Activated naive CD4-positive, alpha-beta T cell treated with Interleukin-2 at 50 U/mL for 16 hours (primary cell): ENCODE measurements around the gene MIB2.
A peak's percentile ranks its signal among the peaks of the same experiment; 100 is the strongest.

ENCODE experiments used
- DNase-seq: peaks from one replicate; pipeline ENCODE4 v3.0.0-alpha.2; 2020

Gene MIB2

DNA sequence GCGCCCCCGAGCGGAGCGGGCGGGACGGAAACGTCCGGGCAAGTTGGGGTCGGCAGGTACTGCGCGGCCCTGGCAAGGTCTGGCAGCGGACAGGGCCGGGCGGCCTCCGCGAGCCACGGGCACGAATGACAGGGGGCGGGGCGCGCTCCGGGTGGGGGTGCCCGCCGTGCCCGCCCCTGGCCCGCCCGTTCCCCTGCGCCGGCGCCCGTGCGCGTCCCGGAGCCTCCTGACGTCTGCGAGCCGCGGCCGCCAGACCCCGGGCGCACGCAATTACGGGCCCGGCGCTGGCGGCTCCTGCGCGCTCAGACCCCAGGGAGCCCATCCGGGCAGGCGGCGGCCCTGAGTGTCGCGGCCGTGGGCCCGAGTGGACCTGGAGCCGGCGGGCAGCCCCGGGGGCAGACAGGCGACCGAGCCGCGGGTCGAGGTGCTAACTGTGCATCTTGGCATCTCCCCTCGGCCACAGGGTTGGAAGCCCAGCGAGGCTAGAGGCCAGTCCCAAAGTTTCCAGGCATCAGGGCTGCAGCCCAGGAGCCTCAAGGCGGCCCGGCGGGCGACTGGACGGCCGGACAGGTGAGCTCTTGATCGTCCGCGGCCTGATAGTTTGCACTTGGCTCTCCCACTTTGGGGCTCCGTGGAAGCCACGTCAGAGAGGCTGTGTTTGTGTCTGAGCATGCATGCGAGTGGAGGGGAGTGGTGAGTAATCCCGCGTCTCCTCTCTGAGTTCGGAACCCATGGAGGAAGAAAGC is 918 bp downstream of the MIB2 start:
- DNase-seq, result peak; percentile 40

DNA sequence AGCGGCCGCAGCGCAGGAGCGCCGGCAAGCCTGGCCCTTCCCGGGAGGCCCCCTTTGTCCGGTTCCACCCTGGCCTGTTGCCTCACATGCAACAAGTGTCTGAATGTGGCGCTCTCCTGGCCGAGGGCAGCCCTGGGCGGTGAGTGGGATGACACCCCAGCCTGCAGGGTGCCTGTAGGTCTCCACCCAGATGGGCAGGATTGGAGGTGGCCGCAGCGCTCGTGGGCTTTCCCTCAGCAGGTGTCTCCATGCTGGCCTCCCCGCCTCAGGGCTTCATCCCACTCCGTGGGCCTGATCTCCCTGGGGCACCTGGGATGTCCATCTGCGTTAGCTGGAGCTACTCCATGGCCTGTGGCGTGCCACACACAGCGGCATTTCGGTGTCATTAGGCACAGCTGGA is 1.5 kb downstream of the MIB2 start:
- DNase-seq, result no peak

DNA sequence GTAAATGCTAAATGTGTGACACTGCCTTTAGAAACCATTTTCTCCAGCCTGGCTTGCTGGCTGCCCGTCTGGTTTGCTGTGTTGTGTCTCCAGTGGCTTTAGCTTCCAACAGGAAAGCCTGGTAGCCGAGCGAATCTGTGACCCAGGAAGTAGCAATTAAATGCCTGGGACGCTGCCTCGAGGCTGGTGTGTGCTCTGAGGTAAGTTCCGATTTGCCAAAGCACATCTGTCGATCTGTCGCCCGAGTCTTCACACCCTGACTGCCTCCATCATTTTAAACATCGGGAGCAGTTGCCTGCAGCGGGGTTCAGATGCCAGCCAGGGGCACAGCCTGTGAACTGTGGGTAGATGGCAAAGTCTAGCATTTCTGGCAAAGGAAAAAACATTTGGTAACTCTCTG is 2.2 kb downstream of the MIB2 start:
- no peak for DNase-seq

DNA sequence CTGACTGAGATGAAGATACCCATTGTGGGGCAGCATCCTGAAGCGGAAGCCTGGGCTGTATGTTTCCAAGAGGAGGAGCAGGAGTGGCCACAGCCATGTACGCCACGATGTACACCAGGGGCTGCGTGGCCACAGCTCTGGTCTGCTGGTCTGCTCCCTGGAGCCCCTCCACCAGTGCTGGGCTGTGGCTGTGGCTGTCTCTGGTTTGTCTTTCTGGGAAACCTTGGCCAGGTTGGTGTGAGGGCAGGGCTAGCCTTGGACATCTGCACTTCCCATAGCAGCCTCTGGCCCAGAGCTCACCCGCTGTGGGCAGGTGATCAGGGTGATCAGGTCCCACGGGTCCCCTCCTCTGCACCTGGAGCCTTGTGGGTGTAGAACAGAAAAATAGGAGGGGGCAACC is 2.6 kb downstream of the MIB2 start:
- no peak for DNase-seq

DNA sequence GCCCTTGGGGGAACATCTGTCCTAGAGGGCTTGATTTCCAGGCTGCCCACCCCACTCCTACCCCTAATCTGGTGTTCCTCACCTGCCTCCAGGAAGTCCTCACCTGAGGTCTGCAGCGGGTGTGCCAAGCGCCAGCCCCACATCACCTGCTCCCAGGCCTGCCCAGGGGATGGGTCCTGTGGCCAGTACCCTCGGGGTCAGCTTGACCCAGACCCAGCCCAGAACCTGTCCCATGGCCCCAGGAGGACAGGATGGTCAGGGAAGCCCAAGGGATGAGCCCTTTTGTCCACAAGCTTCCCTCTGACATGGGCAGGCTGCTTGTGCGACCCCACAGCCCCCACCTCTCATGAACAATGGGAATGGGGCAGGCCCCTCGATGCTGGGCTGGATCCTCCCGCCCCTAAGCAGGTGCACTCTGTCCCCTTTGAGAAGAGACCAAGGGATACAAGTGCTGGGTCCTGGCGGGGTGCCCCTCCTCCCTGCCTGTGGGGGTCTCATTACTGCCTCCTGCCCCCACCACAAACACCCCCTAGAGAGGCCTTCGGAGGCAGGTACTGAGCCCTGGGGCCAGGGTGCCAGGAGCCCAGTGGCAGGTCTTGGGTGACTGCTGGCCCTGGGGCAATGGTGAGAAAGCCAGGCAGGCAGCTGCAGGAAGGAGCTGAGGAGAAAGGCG is 3.2 kb downstream of the MIB2 start:
- no peak for DNase-seq

GRCh38 chr1:1619917-1620361 is 4.6 kb downstream of the MIB2 start:
- no peak for DNase-seq

- DNase-seq, result no peak
Observed at GRCh38 chr1:1620433-1621139, 5.3 kb downstream of the MIB2 start.

DNA sequence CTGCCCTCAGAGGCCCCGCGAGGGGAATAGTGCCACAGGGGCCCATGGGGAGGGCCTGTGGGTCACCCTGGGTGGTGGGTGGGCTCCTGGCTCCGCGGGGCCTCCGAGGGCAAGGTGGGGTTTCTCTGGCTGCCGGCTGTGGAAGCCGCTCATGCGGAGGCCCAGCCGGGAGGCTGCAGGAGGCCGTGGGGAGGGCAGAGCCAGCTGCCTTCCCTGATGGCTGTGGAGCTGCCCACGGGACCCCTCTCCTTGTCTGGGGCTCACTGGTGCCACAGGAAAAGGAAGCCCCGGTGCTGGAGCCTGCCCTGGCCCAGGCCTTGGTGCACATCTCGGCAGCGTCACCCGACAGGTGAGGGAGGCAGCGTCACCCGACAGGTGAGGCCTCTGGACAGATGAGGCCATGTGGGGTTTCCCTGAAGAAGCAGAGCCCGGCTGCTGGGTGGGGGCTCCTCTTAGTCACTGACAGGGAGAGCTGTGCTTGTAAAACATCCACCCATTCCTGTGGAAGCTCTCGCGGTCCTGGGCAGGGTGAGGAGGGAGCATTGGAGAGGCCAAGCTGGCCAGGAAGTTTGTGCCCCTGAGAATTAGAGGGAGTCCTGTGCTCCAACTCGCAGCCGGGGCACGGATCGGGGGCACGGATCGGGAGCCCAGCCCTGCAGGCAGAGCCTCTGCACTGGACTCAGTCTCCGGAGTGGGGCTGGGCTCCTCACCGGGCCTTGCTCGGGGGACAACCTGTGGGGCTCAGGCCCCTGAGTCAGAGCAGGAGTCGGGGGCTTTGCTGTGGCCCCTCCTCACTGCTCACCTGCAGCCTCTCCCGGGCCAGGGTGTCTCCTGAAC is 6.1 kb downstream of the MIB2 start:
- no peak for DNase-seq

GRCh38 chr1:1622010-1622787 is 6.9 kb downstream of the MIB2 start:
- no peak for DNase-seq

DNA sequence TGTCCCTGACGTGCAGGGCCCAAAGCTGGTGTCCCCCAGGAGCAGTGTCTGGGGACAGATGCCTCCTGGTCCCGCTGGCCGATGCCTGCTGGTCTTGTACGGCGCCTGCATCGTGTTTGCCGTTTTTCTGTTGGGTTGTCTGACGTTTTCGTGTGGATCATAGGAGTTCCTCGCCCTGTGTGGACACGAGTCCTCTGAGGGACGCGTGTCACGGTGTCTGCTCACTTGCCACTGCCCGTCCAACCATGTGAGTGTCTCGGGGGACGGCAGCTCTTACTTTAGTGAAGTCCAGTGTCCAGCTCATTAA is 7.4 kb downstream of the MIB2 start:
- DNase-seq, result no peak

DNA sequence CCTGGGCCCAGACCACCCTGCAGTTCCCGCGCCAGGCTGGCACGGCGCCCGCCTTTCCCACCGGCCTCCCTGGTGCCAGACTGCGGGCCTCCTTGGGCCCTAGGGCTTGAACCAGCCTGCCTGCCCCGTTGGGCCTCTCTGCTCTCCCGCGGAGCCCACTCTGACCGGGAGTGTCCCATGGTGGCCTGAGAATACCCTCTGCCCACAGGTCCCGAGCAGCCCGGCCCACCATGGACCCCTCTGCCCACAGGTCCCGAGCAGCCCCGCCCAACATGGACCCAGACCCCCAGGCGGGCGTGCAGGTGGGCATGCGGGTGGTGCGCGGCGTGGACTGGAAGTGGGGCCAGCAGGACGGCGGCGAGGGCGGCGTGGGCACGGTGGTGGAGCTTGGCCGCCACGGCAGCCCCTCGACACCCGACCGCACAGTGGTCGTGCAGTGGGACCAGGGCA is 7.9 kb downstream of the MIB2 start:
- no peak for DNase-seq

GRCh38 chr1:1623631-1624442 is 8.5 kb downstream of the MIB2 start:
- no peak for DNase-seq

GRCh38 chr1:1624443-1625403 is 9.4 kb downstream of the MIB2 start:
- no peak for DNase-seq

DNA sequence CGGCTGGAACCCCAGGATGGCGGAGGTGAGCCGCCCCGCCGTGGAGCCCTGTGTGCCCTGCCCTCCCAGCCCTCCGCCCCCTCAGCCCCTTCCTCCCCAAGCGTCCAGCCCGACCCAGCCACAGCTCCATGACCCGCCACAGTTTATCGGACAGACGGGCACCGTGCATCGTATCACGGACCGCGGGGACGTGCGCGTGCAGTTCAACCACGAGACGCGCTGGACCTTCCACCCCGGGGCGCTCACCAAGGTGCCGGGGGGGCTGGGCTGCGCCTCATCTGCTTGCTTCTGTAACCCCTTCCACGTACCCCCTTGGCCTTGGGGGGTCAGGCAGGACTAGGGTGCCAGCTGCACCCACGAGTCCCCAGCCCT is 10.1 kb downstream of the MIB2 start:
- DNase-seq, result no peak

GRCh38 chr1:1625824-1626206 is 10.5 kb downstream of the MIB2 start:
- DNase-seq, result no peak

DNA sequence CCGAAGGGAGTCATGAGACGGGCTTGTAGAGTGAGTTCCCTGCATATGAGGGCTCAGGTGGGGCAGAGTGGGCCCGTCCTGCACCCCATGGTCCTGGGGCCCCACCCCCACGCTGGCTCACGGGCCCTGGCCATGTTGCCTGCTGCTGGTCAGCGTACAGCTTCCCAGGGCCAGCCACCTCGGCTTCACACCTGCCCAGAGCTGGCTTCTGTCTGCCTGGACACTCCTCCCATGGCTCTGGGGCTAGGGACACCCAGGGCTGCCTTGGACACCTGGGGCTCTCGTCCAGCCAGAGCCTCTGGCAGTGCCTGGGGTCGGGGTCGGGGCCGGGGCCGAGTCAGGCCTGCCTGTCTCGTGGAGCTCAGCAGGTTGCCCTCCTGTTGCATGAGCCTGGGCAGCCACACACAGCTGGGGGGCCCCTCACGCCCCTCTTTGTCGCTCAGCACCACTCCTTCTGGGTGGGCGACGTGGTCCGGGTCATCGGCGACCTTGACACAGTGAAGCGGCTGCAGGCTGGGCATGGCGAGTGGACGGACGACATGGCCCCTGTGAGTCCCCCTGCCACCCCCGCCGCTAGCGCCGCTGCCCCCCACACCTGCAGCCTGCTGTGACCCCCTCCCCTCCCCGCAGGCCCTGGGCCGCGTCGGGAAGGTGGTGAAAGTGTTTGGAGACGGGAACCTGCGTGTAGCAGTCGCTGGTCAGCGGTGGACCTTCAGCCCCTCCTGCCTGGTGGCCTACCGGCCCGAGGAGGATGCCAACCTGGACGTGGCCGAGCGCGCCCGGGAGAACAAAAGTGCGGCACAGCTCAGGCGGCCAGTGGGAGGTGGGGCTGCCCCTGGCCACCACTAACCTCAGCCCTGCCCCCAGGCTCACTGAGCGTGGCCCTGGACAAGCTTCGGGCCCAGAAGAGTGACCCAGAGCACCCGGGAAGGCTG is 11.2 kb downstream of the MIB2 start:
- no peak for DNase-seq

GRCh38 chr1:1627261-1627828 is 12.0 kb downstream of the MIB2 start:
- no peak for DNase-seq

GRCh38 chr1:1627829-1628753 is 12.8 kb downstream of the MIB2 start:
- DNase-seq, result no peak
